ENCODE data around the gene GPR158.

DNA sequence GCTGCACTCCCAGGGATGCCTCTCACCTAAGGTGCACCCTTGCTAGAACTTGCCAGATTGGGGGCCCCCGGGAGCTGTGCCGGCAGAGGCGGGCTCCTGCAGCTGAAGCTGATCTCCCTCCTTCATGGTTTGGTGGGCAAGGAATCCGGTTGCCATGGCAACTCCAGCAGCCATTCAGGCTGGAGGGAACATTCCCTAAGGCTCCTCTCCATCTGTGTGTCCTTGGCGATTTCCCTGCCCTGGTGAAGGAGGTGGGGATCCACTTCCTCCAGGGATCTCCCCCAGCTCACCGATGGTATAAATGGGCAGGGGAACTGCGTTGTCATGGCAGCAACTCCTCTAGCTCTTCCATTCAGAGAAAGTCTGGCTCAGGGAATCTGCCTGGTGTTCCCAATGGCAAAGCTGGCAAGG, 49.6 kb upstream of the GPR158 start:
- TF ChIP-seq, protein P1, sequence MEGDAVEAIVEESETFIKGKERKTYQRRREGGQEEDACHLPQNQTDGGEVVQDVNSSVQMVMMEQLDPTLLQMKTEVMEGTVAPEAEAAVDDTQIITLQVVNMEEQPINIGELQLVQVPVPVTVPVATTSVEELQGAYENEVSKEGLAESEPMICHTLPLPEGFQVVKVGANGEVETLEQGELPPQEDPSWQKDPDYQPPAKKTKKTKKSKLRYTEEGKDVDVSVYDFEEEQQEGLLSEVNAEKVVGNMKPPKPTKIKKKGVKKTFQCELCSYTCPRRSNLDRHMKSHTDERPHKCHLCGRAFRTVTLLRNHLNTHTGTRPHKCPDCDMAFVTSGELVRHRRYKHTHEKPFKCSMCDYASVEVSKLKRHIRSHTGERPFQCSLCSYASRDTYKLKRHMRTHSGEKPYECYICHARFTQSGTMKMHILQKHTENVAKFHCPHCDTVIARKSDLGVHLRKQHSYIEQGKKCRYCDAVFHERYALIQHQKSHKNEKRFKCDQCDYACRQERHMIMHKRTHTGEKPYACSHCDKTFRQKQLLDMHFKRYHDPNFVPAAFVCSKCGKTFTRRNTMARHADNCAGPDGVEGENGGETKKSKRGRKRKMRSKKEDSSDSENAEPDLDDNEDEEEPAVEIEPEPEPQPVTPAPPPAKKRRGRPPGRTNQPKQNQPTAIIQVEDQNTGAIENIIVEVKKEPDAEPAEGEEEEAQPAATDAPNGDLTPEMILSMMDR (IDR thresholded peaks at IDR 0.05): no peak
- TF ChIP-seq EP300 (IDR thresholded peaks at IDR 0.05): no peak
